ENCODE results near the gene PCDHGA1. TPM values are rescaled to one million over a fixed set of nuclear protein-coding genes. Genes with fewer than 3 reads are reported as not detected.
"Not testable (repeated sequence)": the region's sequence is repeated elsewhere in the genome, so short reads cannot be mapped to it uniquely, and the experiment has no call there.

PCDHGA1 gene
- polyA plus RNA-seq, 12 donors, result 0.44 to 0.86 (median 0.56) TPM; not detected in 2

GRCh38 chr5:141407790-141408505 lies 77.6 kb downstream of the PCDHGA1 start, which contains the start of gene PCDHGB6:
Gene PCDHGB6 (plus strand): TSS chr5:141408021. CDS start chr5:141408203, 182 bp downstream.
- not testable (repeated sequence) for DNase-seq

- DNase-seq, result no peak
Observed at GRCh38 chr5:141409598-141410306, 79.4 kb downstream of the PCDHGA1 start.

- DNase-seq, result no peak
Observed at GRCh38 chr5:141411575-141411974, 81.3 kb downstream of the PCDHGA1 start.

- DNase-seq, result no peak
Observed at GRCh38 chr5:141412854-141413539, 82.7 kb downstream of the PCDHGA1 start, which contains the start of gene PCDHGA10. Gene PCDHGA10 (plus strand): TSS chr5:141412987. CDS start chr5:141413176, 189 bp downstream.

- no peak for DNase-seq
Observed at GRCh38 chr5:141413540-141414069, 83.3 kb downstream of the PCDHGA1 start.

GRCh38 chr5:141414548-141415274 lies 84.4 kb downstream of the PCDHGA1 start:
- DNase-seq, result not testable (repeated sequence)

- DNase-seq, result not testable (repeated sequence)
Observed at GRCh38 chr5:141415275-141415618, 84.9 kb downstream of the PCDHGA1 start.

- peak; percentile 31 for DNase-seq
Observed at GRCh38 chr5:141417494-141418172, 87.3 kb downstream of the PCDHGA1 start, which contains the start of gene PCDHGB7. Gene PCDHGB7 (plus strand): TSS chr5:141417677. CDS start chr5:141417860, 183 bp downstream.

GRCh38 chr5:141419074-141419880 lies 89.0 kb downstream of the PCDHGA1 start:
- DNase-seq, result no peak

GRCh38 chr5:141420855-141421488 lies 90.7 kb downstream of the PCDHGA1 start, which contains the start of gene PCDHGA11:
Gene PCDHGA11 (plus strand): TSS chr5:141421051. CDS start chr5:141421228, 177 bp downstream.
- peak; percentile 27 for DNase-seq

- DNase-seq, result no peak
Observed at GRCh38 chr5:141421489-141421855, 91.2 kb downstream of the PCDHGA1 start.

GRCh38 chr5:141422742-141423291 lies 92.5 kb downstream of the PCDHGA1 start:
- no peak for DNase-seq

- DNase-seq, result no peak
Observed at GRCh38 chr5:141427783-141428426, 97.6 kb downstream of the PCDHGA1 start.

GRCh38 chr5:141430332-141431113 lies 100.2 kb downstream of the PCDHGA1 start, which contains the start of gene PCDHGA12:
Gene PCDHGA12 (plus strand): TSS chr5:141430507. CDS start chr5:141430760, 253 bp downstream.
- DNase-seq, result no peak

GRCh38 chr5:141431286-141431685 lies 101.0 kb downstream of the PCDHGA1 start:
- DNase-seq, result no peak

- not testable (repeated sequence) for DNase-seq
Observed at GRCh38 chr5:141432308-141432707, 102.0 kb downstream of the PCDHGA1 start.

- not testable (repeated sequence) for DNase-seq
Observed at GRCh38 chr5:141432726-141433125, 102.4 kb downstream of the PCDHGA1 start.
